Stimulated activated CD8-positive, alpha-beta memory T cell treated with anti-CD3 and anti-CD28 coated beads, Interleukin-15, amount 100 ng/mL, for 24 hours (primary cell): Measurements from ENCODE around the gene TMEM184A.

ENCODE experiments used
- DNase-seq: peaks from one replicate; pipeline ENCODE4 v3.0.0-alpha.2; 2020; ENCODE audit warnings: low read depth

The TMEM184A gene

GRCh38 chr7:1567049-1567771 is 11.2 kb upstream of the TMEM184A start:
- no peak for DNase-seq

- no peak for DNase-seq
These were observed 10.7 kb upstream of the TMEM184A start for GRCh38 chr7:1566687-1567048.

- DNase-seq = no peak
These were observed 8.6 kb upstream of the TMEM184A start for GRCh38 chr7:1564603-1565022.

- DNase-seq = no peak
These were observed 8.1 kb upstream of the TMEM184A start for GRCh38 chr7:1563981-1564602.

GRCh38 chr7:1562597-1563051 is 6.6 kb upstream of the TMEM184A start:
- no peak for DNase-seq

GRCh38 chr7:1562116-1562515 is 6.1 kb upstream of the TMEM184A start:
- DNase-seq = no peak

- no peak for DNase-seq
These were observed 5.3 kb upstream of the TMEM184A start for GRCh38 chr7:1561036-1561940.

- no peak for DNase-seq
These were observed 4.6 kb upstream of the TMEM184A start for GRCh38 chr7:1560620-1561031.

GRCh38 chr7:1559626-1560590 is 3.9 kb upstream of the TMEM184A start:
- DNase-seq = no peak

- no peak for DNase-seq
These were observed 3.0 kb upstream of the TMEM184A start for GRCh38 chr7:1558841-1559625.

- no peak for DNase-seq
These were observed 2.3 kb upstream of the TMEM184A start for GRCh38 chr7:1558181-1558811.

GRCh38 chr7:1557771-1558170 is 1.8 kb upstream of the TMEM184A start:
- no peak for DNase-seq

GRCh38 chr7:1557006-1557405 is 1.0 kb upstream of the TMEM184A start:
- DNase-seq = no peak

- DNase-seq = no peak
These were observed 776 bp downstream of the TMEM184A start for GRCh38 chr7:1555046-1555812.

- DNase-seq = no peak
These were observed 1.5 kb downstream of the TMEM184A start for GRCh38 chr7:1554333-1555045.

GRCh38 chr7:1553512-1554210 is 2.3 kb downstream of the TMEM184A start:
- DNase-seq = no peak

GRCh38 chr7:1552200-1552599 is 3.8 kb downstream of the TMEM184A start:
- no peak for DNase-seq

GRCh38 chr7:1550846-1551155 is 5.2 kb downstream of the TMEM184A start:
- DNase-seq = no peak
